ENCODE measurements around the gene GALNT12.

Gene GALNT12

DNA sequence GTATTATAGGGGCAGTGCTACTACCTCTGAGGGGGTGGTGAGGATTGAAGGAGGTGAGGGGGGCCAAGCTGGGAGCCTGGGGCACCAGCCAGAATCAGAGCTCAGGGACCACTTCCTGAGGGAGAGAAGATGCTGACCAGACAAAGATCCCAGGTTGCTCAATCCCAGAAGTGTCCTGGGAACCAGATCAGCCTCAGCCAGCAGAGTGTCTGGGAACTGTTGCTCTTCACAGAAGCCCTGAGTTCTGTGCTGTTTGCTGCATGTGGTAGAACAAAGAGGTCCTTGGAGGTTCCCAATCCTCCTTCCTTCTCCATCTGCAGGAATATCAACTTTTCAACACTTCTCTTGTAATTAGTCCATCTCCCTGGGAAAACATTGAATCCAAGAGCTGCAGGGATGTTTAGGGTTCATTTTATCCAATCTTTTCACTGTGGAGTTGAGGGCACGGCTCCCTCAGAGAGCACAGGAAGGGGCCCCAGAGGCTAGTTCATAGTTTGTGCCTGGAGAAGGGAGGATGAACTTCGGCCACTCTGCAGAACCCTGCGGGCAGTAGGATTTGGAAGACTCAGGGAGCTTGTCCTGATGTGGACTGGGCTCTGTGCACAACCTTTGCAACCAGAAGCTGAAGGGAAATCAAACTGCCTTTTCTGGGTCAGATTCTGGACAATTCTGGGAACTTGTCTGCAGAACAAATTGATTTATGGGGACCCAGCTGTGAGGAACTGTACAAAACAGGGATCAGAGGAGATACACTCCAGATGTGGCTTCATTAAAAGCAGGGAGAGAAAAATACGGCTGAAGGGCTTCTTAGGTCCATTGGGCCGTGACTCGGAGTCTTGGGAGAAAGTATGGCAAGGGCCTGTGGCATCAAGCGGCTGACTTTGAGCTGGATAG, 57.1 kb downstream of the GALNT12 start:
- FAIRE-seq, result no peak

DNA sequence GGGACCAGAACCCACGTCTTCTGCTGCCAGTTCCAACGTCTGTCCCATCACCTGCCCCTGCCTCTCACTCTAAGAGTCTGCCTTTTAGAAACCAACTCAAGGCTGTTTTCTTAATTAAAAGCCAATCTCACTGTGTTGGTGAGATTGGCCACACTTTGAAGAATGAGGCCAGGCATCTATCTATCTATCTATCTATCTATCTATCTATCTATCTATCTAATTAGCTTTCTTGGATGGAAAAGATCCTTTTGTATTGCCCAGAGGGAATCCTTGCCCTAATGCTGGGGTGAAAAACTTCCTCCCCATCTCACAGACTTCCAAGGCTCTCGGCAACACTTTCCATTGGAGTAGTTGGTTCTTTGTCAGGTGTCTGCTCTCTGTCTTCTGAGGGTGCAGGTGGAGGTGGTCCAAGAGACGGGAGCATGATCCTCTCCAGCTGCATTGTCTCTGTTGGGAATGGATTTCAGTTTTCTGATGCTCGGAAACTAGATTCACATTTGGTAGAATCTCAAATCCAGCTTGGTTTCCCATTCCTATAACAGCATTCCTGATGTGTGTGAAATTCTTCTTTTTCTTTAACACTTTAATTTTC, 57.9 kb downstream of the GALNT12 start:
- FAIRE-seq, result no peak

DNA sequence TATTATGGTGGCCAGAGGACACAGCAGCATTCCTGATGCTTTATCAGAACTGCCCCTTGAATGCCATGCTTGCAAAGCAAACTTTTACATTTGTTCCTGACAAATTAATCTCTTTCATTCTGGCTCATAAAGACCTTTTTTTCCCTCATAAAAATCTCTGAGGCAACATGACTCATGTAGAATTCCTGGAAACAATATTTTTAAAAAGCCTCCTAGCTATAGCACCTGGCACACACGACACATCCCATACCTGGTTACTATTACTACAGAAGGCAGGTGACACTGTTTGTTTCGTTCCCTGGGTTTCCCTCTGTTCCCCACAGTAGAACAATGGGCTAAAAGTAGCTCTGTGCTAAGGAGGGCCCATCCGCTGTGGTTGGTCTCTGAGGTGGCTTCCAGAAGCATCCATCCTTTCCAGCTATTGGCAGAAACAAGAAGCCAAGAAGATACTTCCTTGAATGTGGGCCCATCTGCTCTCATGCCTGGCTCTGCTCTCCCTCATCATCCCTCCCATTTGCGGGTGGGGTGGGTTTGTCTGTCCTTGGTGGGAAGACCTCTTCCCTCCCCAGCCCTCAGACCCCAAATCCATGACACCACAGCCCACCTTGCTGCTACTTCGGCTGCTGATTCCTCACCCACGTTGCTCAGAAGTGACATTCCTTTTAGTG, 59.1 kb downstream of the GALNT12 start:
- no peak for FAIRE-seq

DNA sequence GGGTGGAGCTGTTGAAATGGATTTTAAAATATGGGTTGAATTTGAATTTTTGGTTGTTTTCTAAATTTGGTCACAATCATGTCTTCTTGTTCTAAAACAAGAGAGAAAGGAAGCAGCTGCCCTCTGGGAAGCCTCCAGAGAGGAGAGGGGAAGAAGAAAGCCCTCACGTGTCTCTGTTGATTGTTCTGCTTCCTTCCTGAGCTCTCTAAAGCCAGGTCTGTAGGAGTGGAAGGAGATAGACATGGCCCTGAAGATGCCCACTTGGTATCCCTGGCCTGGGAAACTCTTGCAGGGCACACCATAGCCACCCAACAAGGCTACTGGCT, 59.6 kb downstream of the GALNT12 start:
- FAIRE-seq, result no peak

DNA sequence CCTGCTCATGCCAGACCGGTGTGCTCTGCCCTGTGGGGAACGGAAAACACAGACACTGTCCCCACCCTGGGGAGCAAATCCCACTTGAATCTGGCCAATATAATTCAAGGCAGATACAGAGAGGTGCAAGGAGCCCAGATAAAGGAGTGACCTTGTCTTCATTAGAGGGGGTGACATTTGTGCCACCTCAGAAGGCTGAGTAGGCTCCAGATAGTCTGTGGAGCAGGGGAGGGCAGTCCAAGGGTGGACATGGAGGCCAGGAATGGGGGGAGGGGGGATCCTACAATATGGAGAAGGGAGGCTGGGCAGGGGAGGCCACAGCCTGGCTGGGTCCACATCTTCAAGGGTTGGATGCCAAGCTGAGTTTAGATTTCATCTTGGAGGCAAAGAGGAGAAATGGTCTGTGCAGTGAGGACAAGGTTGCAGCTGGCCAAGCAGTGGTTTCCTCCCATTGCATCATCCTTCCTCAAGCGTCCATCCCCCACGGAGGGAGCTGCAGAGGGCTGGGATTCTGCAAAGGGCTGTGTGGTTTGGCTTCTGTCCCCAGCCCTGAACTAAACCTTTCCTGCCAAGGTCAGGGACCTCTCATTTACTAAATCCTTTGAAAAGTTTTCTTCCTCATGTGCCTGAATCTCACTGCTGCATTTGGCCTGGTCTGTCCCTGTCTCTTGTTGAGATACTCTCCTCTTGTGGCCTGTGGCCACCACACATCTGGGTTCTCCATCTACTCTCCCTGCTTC, 60.1 kb downstream of the GALNT12 start:
- no peak for FAIRE-seq

DNA sequence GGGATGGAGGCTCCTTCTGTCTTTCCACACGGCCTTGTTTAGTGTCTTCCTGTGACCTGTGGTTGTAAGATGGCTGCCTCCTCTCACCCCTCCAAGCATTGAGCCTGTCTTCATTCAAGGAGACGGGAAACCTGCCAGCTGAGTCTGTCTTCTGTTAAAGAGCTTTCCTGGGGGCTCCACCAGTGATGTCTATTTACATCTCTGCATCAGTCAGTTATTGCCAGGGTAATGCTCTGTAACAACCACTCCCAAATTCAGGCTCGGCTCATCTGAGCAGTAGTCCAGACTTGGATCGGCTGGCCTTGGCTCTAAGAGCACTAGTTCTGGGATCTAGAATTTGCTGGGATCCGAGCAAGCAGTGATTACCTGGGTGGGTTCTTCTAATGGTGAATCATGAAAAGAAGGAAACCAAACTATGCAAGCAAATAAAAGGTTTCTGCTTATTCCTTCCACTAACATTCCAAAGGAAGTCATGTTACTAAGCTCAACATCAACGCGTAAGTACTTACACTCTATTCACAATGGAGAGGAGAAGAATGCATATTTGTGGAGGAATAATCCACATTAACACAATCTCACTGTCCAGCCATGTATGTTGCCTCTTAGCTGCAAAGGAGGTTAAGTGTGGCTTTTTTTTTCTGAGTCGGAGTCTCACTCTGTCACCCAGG, 61.7 kb downstream of the GALNT12 start:
- no peak for FAIRE-seq

DNA sequence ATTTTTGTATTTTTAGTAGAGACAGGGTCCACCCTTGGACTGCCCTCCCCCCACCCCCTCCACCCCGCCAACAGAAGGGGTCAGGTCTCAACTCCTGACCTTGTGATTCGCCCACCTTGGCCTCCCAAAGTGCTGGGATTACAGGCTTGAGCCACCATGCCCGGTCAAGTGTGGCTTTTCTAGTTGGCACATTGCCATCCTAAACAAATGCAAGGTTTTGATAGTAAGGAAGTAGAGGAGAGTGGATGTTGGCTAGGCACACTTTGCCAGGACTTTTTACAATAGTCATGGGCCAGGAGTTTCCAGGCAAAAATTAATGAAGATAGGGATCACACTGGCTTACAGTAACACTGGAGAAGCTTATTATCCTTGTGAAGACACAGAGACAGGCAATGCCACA, 62.4 kb downstream of the GALNT12 start:
- FAIRE-seq, result no peak

DNA sequence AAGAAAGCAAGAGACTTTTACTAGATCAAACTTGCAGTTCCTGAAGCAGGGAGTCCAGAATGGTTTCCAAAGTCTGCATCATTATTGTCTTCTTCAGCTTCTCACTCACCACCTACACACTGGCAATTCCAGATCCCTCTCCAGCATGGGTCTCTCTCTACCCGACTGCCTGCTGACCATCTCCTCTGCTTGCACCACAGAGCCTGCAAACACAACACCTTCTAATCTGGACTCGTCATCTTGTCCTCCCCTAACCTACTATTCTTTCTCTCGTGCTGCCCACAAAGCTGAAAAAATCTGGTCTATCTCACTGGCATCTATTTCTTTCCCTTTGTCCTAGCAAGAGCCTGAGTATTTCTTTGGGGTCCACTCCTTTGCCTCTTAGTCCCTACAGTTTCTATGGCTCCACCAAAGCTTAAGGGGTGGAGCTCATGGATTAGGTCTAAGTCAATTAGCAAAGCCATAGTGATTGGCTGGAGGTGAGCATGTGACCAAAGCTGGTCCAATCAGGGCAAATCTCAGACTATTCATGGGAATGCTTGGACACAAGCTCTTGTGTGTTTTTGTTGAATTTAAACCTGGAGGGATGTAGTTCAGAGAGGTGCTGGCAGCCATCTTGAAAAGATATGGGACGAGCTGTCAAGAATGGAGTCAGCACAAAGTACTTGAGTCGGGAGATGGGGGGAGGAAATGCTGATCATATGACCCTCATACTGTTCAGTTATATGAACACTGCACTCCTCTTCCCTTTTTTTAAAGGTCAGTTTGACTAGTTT, 63.5 kb downstream of the GALNT12 start:
- FAIRE-seq, result no peak

DNA sequence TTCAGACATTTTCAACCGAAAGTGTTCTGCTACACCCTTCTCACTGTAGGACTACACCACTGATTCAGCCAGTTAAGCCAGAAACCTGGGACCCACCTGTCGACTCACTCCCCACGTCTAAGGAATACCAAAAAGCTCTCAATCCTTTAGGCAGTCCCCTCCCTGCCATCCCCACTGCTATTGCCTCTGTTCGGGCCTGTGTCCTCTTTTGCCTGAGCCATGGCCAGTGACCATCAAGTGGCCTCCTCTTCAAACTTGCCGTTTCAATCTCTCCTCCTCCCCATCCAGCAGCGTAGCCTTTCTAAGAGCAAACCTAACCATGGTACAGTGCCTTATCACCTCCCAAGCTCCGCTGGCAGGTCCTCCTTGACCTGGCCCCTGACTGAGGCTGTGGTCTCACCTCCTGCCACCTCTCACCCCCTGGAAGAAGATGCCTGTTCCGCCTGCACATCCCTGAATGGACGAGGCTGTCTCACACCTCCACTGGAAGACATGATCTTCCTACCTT, 64.1 kb downstream of the GALNT12 start:
- FAIRE-seq, result no peak

DNA sequence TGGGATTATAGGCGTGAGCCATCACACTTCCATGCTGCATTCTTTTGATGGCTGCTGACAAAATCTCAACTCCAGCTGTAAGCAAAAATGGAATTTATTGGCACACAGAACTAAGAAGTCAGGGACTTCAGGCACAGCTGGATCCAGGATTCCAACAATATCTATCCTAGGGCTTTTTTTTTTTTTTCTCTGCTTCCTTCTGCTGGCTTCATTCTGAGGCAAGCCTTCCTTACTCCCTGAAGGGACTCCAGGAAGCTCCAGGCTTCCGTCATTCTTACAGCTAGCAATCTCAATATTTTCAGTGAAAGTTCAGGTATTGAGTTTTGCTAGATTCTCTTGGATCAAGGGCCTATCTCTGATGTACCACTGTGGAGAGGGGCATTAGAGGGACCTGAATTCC, 66.1 kb downstream of the GALNT12 start:
- FAIRE-seq, result no peak

DNA sequence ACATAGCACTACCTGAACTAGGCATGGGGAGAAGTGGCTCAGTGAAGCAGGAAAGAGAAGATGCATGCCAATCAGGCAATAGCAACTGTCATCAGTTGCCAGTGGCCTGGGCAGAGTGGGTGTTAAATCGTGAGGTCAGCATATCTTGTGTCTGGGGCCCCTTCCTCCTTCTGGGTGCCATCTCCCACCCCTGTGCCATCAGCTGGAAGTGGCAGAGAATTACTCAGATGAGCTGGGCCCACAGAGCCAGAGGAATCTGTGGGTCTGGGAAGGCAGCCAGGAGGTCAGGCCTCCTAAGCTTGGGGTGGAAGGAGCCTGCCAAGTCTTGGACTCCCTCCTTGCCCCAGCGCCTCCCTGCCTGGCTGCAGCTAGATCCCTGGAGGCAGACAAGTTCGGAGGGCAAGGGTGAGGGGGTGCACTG, 66.5 kb downstream of the GALNT12 start:
- no peak for FAIRE-seq

DNA sequence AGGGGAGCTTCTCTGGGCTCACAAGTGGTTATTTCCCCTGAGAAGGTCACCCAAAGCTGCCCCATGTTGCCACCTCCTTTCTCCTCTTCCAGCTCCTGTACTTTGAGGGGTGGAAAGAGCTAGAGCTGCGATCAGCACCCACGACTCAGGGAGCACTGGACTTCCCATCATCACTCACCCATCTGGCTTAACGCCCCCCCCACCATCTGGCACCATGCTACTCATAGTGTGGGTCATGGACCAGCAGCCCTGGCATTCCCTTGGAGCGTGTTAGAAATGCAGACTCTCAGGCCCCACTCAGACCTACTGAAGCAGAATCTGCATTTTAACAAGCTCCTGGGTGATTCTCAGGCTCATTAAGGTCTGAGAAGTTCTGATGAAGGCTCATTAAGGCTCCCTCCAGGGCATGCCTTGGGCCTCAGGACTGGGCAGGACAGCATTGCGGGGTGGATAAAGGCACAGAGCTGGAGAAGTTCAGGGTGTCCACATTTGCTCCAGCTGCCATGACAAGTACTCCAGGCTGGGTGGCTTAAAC, 67.3 kb downstream of the GALNT12 start:
- no peak for FAIRE-seq

DNA sequence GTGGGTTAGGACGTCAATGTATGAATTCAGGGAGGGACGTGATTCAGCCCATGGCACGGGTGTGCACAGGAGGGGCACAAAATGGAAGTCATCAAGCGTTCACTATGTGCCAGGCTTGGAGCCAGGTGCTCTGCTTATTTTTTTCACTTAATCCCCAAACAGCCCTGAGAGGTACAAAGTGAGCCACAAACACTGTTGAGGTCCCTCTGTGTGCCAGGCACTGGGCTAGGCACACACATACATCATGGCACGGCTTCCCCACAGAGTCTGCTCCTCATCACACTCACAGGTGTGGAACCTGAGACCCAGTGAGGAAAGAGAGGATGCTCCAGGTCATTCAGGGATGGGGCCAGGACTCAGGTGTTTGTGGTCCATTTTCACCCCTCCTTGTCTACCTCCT, 68.1 kb downstream of the GALNT12 start:
- FAIRE-seq, result no peak

DNA sequence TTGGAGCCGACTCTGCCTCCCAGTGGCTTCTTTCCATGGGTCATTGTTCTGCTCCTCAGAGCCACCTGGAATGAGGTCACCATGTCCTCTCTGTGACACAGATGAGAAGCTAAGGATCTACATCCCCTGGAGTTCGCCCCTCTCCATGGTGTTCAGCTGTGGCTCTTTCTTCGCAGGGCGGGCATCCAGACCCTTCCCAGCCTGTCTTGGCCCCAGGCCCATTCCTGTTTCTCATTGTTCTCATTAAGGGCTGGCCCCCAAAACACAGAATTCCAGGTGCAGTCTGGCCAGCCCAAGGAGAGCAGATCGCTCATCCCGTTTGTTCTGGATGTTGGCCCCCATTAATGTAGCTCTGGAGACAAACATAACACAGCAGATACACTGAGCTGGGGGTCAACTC, 69.8 kb downstream of the GALNT12 start:
- no peak for FAIRE-seq

DNA sequence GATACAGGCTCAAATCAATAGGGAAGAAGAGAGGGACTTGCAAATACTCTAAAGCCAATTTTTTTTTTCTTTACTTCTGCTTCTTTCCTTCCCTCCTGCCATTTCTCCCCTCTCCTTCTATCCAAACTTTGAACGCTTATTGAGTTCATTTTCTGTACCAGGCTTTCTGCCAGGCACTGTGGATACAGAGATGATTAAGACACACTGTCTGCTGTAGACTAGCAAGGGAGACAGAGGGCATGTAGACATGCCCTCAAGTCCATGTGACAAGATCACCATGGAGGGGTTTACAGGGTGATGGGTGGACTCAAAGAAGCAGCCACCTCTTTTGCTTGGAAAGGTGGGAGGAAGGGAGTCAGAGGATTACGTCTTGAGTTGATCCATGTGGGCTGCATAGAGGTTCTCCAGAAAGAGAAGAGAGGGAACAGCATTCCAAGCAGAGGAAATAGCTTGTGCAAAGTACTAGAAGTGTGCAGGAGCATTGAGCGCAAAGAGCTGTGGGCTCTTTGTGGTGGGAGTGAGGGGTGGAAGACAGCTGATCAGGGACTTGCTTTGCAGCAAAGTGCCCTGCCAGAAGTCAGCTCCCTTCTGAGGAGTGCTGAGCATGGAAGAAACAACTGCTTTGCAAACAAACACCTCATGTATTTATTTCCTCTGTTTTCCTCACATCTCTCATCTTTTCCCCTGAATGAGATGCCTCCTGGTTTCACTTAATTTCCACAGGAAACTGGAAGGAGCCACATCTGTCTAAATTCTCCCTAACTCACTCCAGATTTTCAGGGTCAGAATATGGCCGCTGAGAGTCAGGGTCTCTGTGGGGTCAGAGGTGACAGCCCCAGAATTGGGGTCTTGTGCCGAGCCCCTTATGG, 71.9 kb downstream of the GALNT12 start:
- no peak for FAIRE-seq

DNA sequence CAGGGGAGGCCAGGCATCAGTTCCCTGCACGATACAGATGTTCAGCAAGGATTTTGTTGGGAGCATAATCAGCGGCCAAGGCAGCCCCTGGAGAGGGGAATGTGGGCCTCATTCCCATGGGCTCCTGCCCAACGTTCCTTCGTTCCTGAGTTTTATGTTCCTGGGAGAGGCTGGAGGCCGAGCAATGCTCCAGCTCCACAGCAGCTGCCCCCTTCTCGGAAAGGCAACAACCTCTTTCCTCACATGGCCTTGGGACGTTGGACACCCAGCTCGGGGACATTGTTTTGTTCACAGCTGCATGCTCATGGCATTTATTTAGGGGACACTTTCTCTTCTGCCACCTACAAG, 72.5 kb downstream of the GALNT12 start:
- no peak for FAIRE-seq

DNA sequence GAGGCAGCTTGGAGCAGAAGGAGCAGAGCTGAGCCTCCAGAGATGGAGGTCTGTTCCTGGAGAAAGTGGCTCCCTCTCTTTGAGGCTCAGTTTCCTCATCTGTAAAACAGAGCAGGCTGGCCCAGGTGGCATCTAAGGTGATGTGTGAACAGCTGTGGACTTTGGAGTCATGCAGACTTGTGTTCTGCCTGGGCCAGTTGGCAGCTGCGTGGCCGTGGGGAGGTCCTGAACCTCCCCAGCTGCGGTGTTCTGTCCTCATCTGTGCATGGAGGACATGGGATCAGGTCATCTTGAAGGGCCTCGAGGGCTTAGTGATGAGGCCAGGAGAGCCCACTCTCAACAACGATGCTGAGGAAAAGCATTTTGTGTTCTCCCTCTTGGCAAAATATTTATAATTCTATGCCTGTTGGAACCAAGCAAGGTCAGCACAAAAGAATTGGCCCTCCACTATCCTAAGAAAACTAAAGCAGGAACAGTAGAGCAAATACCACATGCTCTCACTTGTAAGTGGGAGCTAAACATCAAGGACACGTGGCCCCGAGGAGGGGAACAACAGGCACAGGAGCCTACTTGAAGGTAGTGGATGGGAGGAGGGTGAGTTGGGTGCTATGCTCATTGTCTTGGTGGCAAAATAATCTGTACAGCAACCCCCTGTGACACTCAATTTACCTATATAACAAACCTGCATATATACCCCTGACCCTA, 73.0 kb downstream of the GALNT12 start:
- FAIRE-seq, result no peak

DNA sequence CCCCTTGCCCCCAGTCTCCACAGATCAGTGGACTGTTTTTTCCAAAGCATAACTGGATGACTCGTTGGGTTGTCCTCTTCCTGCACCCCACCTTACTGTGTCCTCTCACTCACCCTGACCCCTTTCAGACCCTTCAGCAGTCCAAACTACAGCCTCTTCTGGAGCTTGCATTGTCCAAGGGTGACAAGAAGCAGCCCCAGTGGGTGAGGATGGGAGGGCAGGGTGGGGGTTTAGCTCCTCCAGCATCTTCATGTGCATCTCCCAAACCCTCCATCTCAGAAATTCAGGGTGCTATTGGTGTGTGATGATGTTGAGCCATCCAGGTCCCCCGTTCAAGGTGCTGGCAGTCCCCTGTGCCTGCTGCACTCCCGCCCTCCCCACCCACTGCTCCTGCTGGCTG, 73.9 kb downstream of the GALNT12 start:
- no peak for FAIRE-seq

DNA sequence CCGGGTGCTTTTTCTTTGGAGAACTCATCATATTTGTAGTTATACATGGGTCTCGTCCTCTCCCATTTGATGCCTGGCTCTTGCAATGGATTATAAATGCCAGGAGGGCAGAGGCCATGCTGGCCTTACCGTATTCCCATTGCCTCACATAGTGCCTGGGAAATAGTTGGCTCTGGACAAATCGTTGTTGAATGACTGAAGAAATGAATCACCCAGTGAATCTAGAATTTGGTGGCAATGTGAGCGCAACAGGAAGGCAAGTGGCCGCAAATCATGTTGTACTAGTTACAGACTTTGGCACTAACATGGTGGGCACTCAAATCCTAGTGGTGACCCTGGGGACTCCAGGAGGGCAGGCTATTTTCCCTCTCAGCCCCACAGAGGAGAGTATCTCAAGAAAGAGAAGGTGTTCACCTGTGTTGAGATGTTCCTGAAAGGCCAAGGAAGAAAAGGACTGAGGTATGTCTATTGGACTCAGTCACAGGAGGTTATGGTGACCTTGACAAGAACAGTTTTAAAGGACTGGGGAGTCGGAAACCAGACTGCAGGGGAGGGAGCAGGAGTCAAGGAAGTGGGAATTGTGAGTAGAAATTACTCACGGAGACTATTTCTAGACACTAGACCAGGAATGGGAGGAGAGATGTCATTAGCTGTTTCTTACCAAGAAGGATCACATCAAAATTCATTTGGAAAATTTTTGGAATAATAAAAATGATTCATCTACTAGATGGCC, 74.5 kb downstream of the GALNT12 start:
- no peak for FAIRE-seq

Measured in A204.1 (cell line).